H1 (cell line): ENCODE data around the gene KPNA1. TPM values are rescaled to one million over a fixed set of nuclear protein-coding genes. Genes with fewer than 3 reads are reported as not detected.

Source experiments
- CTBP2 ChIP-seq: IDR thresholded peaks from 2 replicates; pipeline ENCODE4 v1.7.0; 2011; ENCODE audit warnings: borderline replicate concordance, mild to moderate bottlenecking, moderate library complexity, mixed read lengths, low read length; ENCODE audit not compliant: insufficient read depth, insufficient read length
- RAD21 ChIP-seq, 2 experiments: IDR thresholded peaks in 1 of 2; conservative IDR thresholded peaks in 1 of 2; 2 replicates each; pipeline ENCODE4 v1.6.1; 2011; ENCODE audit warnings: low read depth in 2 of 2, low read length in 2 of 2, improper control_type of control experiment in 1 of 2, inconsistent platforms in 1 of 2, mild to moderate bottlenecking in 1 of 2, moderate library complexity in 1 of 2
- polyA plus RNA-seq, 7 experiments: library from polyadenylated mRNA; depleted of rRNA in 3 of 7; stranded (reverse) in 5 of 7; unstranded in 2 of 7; fragments of >200 nt in 5 of 7; fragments of 200-250 nt in 2 of 7; gene quantifications; 1 replicate in 5 of 7; 2 replicates in 1 of 7; 4 replicates in 1 of 7; pipeline versions ENCODE4 v1.2.1 to v1.2.3, GENCODE V29; 2011 to 2013; ENCODE audit warnings: missing spikeins in 2 of 7, mixed read lengths in 2 of 7
- total RNA-seq: library from RNA; stranded (reverse); fragmentation: NEBNext Ultra II Directional; extraction: Animal tissue kit (Norgen Biotek cat#: 25700); gene quantifications from 2 replicates; pipeline ENCODE4 v1.2.1, GENCODE V29; 2021

KPNA1 gene
- total and polyA plus RNA-seq, 2 of the 8 experiments (the other 6 are each of a cell fraction or from before 2014, with no cell fraction given): 14.8 to 63.0 TPM

DNA sequence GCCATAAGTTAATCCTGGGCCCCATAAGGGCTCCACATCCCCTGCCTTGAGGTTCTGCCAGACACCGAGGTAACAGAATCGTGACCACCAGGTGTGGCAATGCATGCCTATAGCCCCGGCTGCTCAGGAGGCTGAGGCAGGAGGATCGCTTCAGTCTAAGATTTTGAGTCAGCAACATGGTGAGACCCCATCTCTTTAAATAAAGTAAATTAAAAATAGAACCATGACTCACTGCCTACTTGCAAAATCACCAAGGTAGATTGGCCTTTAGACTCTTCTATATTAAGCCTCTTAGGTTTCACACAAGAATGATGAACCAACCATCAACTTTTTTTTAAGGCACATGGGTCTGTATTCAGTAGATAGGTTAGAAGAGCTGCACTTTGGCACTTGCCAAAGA is 108.5 kb downstream of the KPNA1 start (continued):
- no peak for TF ChIP-seq CTBP2
- no peak for TF ChIP-seq RAD21 (IDR thresholded peaks at IDR 0.05 in 1 of 2, conservative IDR thresholded peaks at IDR 0.05 in 1 of 2; ENCODE audit: low read depth in 2 of 2, low read length in 2 of 2)
